IMR-90 (cell line): ENCODE measurements around the gene GCNT2.

Source experiments
- CEBPB ChIP-seq: IDR thresholded peaks from 2 replicates; pipeline ENCODE4 v1.6.1; 2012; ENCODE audit warnings: low read depth, low read length, improper control_type of control experiment
- NFE2L2 ChIP-seq: fragments of 150-350 bp; IDR thresholded peaks from 2 replicates; pipeline ENCODE4 v1.6.1; 2016; ENCODE audit warnings: low read depth, mild to moderate bottlenecking, low read length
- POLR2A ChIP-seq: IDR thresholded peaks from 2 replicates; pipeline ENCODE4 v1.6.1; 2012; ENCODE audit warnings: mild to moderate bottlenecking, low read depth, low read length
- SMC3 ChIP-seq: fragments of 150-350 bp; IDR thresholded peaks from 2 replicates; pipeline ENCODE4 v1.6.1; 2016; ENCODE audit warnings: low read depth, mild to moderate bottlenecking, antibody characterized with exemption, low read length, moderate library complexity
- TF ChIP-seq, protein P1 (sequence below): conservative IDR thresholded peaks from 2 replicates; pipeline ENCODE4 v1.5.1; 2012; ENCODE audit warnings: mild to moderate bottlenecking, low read depth, low read length, improper control_type of control experiment
- TF ChIP-seq, protein P2 (sequence below): fragments of 150-350 bp; IDR thresholded peaks from 2 replicates; pipeline ENCODE4 v1.6.1; 2017; ENCODE audit warnings: mild to moderate bottlenecking, antibody characterized with exemption, low read length, low read depth

DNA sequence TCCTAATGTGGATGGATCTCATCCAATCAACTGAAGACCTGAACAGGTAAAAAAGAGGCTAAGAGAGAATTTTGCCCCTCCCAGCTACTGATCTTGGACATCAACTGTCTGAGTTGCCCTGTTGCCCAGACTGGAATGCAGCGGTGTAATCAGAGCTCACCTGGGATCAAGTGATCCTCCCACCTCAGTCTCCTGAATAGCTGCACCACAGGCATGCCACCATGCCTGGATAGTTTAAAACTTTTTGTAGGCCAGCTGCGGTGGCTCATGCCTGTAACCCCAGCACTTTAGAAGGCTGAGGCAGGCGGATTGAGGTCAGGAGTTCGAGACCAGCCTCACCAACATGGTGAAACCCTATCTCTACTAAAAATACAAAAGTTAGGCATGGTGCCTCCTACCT, 34.9 kb upstream of the GCNT2 start:
- TF ChIP-seq NFE2L2 = no peak
- TF ChIP-seq, protein P1, sequence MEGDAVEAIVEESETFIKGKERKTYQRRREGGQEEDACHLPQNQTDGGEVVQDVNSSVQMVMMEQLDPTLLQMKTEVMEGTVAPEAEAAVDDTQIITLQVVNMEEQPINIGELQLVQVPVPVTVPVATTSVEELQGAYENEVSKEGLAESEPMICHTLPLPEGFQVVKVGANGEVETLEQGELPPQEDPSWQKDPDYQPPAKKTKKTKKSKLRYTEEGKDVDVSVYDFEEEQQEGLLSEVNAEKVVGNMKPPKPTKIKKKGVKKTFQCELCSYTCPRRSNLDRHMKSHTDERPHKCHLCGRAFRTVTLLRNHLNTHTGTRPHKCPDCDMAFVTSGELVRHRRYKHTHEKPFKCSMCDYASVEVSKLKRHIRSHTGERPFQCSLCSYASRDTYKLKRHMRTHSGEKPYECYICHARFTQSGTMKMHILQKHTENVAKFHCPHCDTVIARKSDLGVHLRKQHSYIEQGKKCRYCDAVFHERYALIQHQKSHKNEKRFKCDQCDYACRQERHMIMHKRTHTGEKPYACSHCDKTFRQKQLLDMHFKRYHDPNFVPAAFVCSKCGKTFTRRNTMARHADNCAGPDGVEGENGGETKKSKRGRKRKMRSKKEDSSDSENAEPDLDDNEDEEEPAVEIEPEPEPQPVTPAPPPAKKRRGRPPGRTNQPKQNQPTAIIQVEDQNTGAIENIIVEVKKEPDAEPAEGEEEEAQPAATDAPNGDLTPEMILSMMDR = no peak
- no peak for TF ChIP-seq POLR2A
- TF ChIP-seq CEBPB = no peak
- TF ChIP-seq, protein P2, sequence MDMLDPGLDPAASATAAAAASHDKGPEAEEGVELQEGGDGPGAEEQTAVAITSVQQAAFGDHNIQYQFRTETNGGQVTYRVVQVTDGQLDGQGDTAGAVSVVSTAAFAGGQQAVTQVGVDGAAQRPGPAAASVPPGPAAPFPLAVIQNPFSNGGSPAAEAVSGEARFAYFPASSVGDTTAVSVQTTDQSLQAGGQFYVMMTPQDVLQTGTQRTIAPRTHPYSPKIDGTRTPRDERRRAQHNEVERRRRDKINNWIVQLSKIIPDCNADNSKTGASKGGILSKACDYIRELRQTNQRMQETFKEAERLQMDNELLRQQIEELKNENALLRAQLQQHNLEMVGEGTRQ = no peak
- no peak for TF ChIP-seq SMC3
